Endodermal cell (in vitro differentiated cells): ENCODE measurements around the gene HOXD4. TPM values are rescaled to one million over a fixed set of nuclear protein-coding genes. Genes with fewer than 3 reads are reported as not detected.
A peak's percentile ranks its signal among the peaks of the same experiment; 100 is the strongest.

Experiments
- DNase-seq: peaks from one replicate; pipeline ENCODE4 v3.0.0-alpha.2; 2017
- H3K27ac ChIP-seq: 2 replicates; pipeline ENCODE4 v1.5.1; 2013; ENCODE audit warnings: mild to moderate bottlenecking, low read depth, low read length, moderate library complexity
- H3K27me3 ChIP-seq: 2 replicates; pipeline ENCODE4 v1.6.1; 2013; ENCODE audit warnings: mild to moderate bottlenecking, low read length, moderate library complexity; ENCODE audit not compliant: insufficient read depth, control insufficient read depth, poor library complexity, severe bottlenecking
- H3K36me3 ChIP-seq: 2 replicates; pipeline ENCODE4 v1.7.0; 2013; ENCODE audit warnings: mild to moderate bottlenecking, low read length, moderate library complexity; ENCODE audit not compliant: control insufficient read depth, insufficient read depth
- H3K4me1 ChIP-seq: one replicate; pipeline ENCODE4 v1.7.0; 2013; ENCODE audit warnings: low read length; ENCODE audit not compliant: control insufficient read depth, insufficient read depth
- H3K4me3 ChIP-seq: 2 replicates; pipeline ENCODE4 v1.5.1; 2013; ENCODE audit warnings: mild to moderate bottlenecking, low read length, moderate library complexity
- H3K9ac ChIP-seq: 2 replicates; pipeline ENCODE4 v1.6.1; 2013; ENCODE audit warnings: mild to moderate bottlenecking, low read length, moderate library complexity; ENCODE audit not compliant: poor library complexity, severe bottlenecking; ENCODE audit errors: extremely low read depth
- H3K9me3 ChIP-seq: 2 replicates; pipeline ENCODE4 v1.6.1; 2013; ENCODE audit warnings: mild to moderate bottlenecking, low read length, moderate library complexity; ENCODE audit not compliant: control insufficient read depth
- H3K27ac Mint-ChIP-seq: 2 replicates; pipeline ENCODE4 v1.8.0; 2020; ENCODE audit warnings: mixed read lengths
- H3K27me3 Mint-ChIP-seq: 2 replicates; pipeline ENCODE4 v1.8.0; 2021; ENCODE audit warnings: mild to moderate bottlenecking, mixed read lengths; ENCODE audit not compliant: insufficient read depth
- H3K36me3 Mint-ChIP-seq: 2 replicates; pipeline ENCODE4 v1.8.0; 2020; ENCODE audit warnings: low read depth, mixed read lengths
- H3K4me1 Mint-ChIP-seq: 2 replicates; pipeline ENCODE4 v1.8.0; 2020; ENCODE audit warnings: mixed read lengths
- H3K4me3 Mint-ChIP-seq: 2 replicates; pipeline ENCODE4 v1.8.0; 2020; ENCODE audit warnings: mild to moderate bottlenecking, moderate library complexity, mixed read lengths
- H3K9me3 Mint-ChIP-seq: 2 replicates; pipeline ENCODE4 v1.8.0; 2020; ENCODE audit warnings: mild to moderate bottlenecking, mixed read lengths
- WGBS, 2 experiments: methylation state at CpG; one replicate each; pipeline versions ENCODE4 v1.1.5 to v1.1.7; 2013; ENCODE audit warnings: missing lambda C conversion rate in 2 of 2, mixed read lengths in 1 of 2; ENCODE audit not compliant: insufficient coverage in 1 of 2, insufficient read length in 1 of 2; 5-methylcytosine and 5-hydroxymethylcytosine counted together
- total RNA-seq, 2 donors: library from RNA; stranded (reverse); fragmentation: NEBNext Ultra II Directional in 1 of 2; extraction: Animal tissue kit (Norgen Biotek cat#: 25700) in 1 of 2; gene quantifications; 2 replicates in 1 of 2; 3 replicates in 1 of 2; pipeline ENCODE4 v1.2.1, GENCODE V29; 2021
- TF ChIP-seq, protein P1 (sequence below): fragments of 200-600 bp; sonication (generic); conservative IDR thresholded peaks from 2 replicates; pipeline ENCODE4 v1.5.0; 2021; ENCODE audit warnings: antibody characterized with exemption, mild to moderate bottlenecking

The HOXD4 gene
- total RNA-seq, 2 donors from 2014 or later, result not detected

DNA sequence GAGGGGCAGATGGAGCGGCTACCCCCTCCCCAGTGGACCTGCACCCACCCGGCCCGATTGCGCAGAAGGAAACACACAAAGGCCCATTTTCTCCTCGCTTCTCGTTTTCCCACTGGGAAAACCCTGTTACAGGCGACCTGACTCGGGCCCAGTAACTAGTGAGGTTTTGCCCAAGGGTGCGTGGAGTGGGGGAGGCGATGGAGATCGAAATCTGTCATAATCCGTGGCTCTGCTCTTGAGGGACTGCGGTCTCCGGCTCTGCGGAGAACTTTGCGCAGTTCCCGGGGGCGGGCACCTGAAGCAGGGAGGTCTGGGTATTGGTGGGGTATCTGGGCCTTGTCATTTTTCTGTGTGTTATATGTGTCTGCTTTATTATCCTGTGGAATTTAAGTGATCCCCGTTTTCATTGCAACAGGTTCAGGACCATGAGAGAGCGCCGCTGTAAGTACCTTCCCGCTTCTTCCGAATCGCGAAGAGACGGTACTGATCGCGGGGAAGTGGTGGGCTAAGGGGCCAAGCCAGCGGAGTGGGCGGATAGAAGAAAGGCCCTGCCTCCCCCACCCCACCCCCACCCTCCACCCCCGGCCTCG is 4.0 kb upstream of the HOXD4 start:
- H3K9ac ChIP-seq, result no peak overlapping the region
- TF ChIP-seq, protein P1, sequence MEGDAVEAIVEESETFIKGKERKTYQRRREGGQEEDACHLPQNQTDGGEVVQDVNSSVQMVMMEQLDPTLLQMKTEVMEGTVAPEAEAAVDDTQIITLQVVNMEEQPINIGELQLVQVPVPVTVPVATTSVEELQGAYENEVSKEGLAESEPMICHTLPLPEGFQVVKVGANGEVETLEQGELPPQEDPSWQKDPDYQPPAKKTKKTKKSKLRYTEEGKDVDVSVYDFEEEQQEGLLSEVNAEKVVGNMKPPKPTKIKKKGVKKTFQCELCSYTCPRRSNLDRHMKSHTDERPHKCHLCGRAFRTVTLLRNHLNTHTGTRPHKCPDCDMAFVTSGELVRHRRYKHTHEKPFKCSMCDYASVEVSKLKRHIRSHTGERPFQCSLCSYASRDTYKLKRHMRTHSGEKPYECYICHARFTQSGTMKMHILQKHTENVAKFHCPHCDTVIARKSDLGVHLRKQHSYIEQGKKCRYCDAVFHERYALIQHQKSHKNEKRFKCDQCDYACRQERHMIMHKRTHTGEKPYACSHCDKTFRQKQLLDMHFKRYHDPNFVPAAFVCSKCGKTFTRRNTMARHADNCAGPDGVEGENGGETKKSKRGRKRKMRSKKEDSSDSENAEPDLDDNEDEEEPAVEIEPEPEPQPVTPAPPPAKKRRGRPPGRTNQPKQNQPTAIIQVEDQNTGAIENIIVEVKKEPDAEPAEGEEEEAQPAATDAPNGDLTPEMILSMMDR, result no peak
- no peak overlapping the region for H3K27ac ChIP-seq
- H3K36me3 ChIP-seq, result no peaks in the 10 kb centered on the region
- no peaks in the 10 kb centered on the region for H3K4me1 ChIP-seq
- no peak for DNase-seq
- WGBS, 2 experiments, result 16% methylated on average over 27 of the region's 32 CpGs; no CpG with 5 or more reads in 1 of the 2 experiments
- H3K27ac Mint-ChIP-seq, result no peak overlapping the region
- H3K4me3 ChIP-seq, result no peak overlapping the region
- no peak overlapping the region for H3K4me3 Mint-ChIP-seq
- H3K9me3 ChIP-seq, result no peaks in the 10 kb centered on the region
- H3K9me3 Mint-ChIP-seq, result no peaks in the 10 kb centered on the region
- no peaks in the 10 kb centered on the region for H3K36me3 Mint-ChIP-seq
- peaks cover 100% of the 10 kb centered on the region for H3K27me3 ChIP-seq
- H3K4me1 Mint-ChIP-seq, result peaks cover 8% of the 10 kb centered on the region
- H3K27me3 Mint-ChIP-seq, result peaks cover 100% of the 10 kb centered on the region

DNA sequence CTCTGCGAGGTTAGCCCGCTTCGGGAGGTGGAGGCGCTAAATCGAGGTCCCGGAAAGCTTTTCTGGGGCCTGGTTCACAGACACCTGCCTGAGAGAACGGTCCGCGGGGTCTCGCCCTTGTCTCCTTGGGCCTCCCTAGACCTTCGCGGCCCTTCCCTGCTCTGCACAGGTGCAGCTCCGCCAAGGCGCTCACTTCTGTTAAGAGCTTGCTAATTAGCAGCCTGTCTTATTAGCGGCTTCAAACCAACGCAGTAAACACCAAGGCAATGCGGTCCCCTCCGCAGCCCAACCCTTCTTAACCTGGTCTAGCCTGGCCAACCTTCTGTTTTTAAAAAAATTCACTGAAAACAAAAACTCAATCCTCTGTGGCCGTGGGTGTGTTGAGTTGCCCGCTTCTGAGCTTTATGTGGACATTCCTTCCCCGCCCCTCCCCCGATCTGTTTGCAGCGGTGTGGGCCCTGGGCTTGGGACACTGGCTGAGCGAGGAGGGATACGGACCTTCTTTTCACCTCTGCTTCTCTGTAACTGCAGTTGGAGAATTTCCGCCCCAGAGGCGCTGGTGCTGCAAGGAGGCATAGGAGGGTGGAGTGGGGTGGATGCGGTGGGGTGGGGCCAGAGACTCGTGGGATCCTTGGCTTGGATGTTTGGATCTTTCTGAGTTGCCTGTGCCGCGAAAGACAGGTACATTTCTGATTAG is 3.4 kb upstream of the HOXD4 start:
- Mint-ChIP-seq H3K27ac (no peak overlapping the region), H3K27me3 (peaks cover 100% of the 10 kb centered on the region), H3K9me3 (no peaks in the 10 kb centered on the region), H3K4me3 (no peak overlapping the region), H3K4me1 (peaks cover 8% of the 10 kb centered on the region), H3K36me3 (no peaks in the 10 kb centered on the region)
- H3K27ac ChIP-seq, result no peak overlapping the region
- no peaks in the 10 kb centered on the region for H3K9me3 ChIP-seq
- peak; percentile 71 for DNase-seq
- H3K4me1 ChIP-seq, result no peaks in the 10 kb centered on the region
- peaks cover 100% of the 10 kb centered on the region for H3K27me3 ChIP-seq
- no peaks in the 10 kb centered on the region for H3K36me3 ChIP-seq
- 4 to 7% methylated on average over 8 to 31 of the region's 31 CpGs for WGBS, 2 experiments
- H3K9ac ChIP-seq, result no peak overlapping the region
- no peak overlapping the region for H3K4me3 ChIP-seq
- TF ChIP-seq, protein P1, result no peak

- no peaks in the 10 kb centered on the region for H3K4me1 ChIP-seq
Measured at GRCh38 chr2:176148751-176149421, 2.5 kb upstream of the HOXD4 start.

More at GRCh38 chr2:176148751-176149421, 2.5 kb upstream of the HOXD4 start:
- H3K27ac ChIP-seq, result no peak overlapping the region
- DNase-seq, result no peak
- no peak overlapping the region for H3K27ac Mint-ChIP-seq
- no peak overlapping the region for H3K4me3 ChIP-seq
- WGBS, 2 experiments, result 20 to 27% methylated on average over 3 to 11 of the region's 11 CpGs
- no peaks in the 10 kb centered on the region for H3K9me3 ChIP-seq
- no peak overlapping the region for H3K4me3 Mint-ChIP-seq
- peaks cover 8% of the 10 kb centered on the region for H3K4me1 Mint-ChIP-seq
- TF ChIP-seq, protein P1, result no peak
- no peaks in the 10 kb centered on the region for H3K36me3 ChIP-seq
- H3K9ac ChIP-seq, result no peak overlapping the region
- H3K9me3 Mint-ChIP-seq, result no peaks in the 10 kb centered on the region
- H3K36me3 Mint-ChIP-seq, result no peaks in the 10 kb centered on the region
- peaks cover 100% of the 10 kb centered on the region for H3K27me3 Mint-ChIP-seq
- peaks cover 100% of the 10 kb centered on the region for H3K27me3 ChIP-seq
